K562 (cell line): Measurements from ENCODE around the gene RPL7A. TPM values are rescaled to one million over a fixed set of nuclear protein-coding genes. Genes with fewer than 3 reads are reported as not detected.

Source experiments
- BRD9 ChIP-seq: fragments of 450-650 bp; IDR thresholded peaks from 2 replicates; pipeline ENCODE4 v1.6.1; 2018; ENCODE audit warnings: low read depth; ENCODE audit not compliant: partially characterized antibody
- ETS2 ChIP-seq: IDR thresholded peaks from 2 replicates; pipeline ENCODE4 v1.6.1; 2016; ENCODE audit warnings: borderline replicate concordance, missing genetic modification characterization, mild to moderate bottlenecking, moderate library complexity, missing compliant biosample characterization; ENCODE audit not compliant: poor library complexity, severe bottlenecking
- HDAC3 ChIP-seq: fragments of 450-650 bp; IDR thresholded peaks from 2 replicates; pipeline ENCODE4 v1.6.1; 2018; ENCODE audit warnings: borderline replicate concordance, mild to moderate bottlenecking, moderate library complexity; ENCODE audit not compliant: partially characterized antibody
- SETDB1 ChIP-seq: IDR thresholded peaks from one replicate; pipeline ENCODE4 v1.6.1; 2012; ENCODE audit warnings: low read length, control low read depth, inconsistent platforms
- SRSF9 ChIP-seq: fragments of 200-400 bp; formaldehyde crosslinking; IDR thresholded peaks from 2 replicates; pipeline ENCODE4 v1.6.1; 2017; ENCODE audit warnings: low read depth, low read length, borderline replicate concordance
- ZFPM2 ChIP-seq: fragments of 250-450 bp; sonication (Bioruptor Pico); IDR thresholded peaks from 2 replicates; pipeline ENCODE4 v1.5.1; 2022; ENCODE audit warnings: mild to moderate bottlenecking
- ZNF24 ChIP-seq: fragments of 450-650 bp; IDR thresholded peaks from 2 replicates; pipeline ENCODE4 v1.6.1; 2016
- polyA plus RNA-seq, 8 experiments: library from polyadenylated mRNA; depleted of rRNA in 4 of 8; stranded (reverse) in 5 of 8; unstranded in 3 of 8; fragments of >200 nt; fragmentation: Nextera tagmentation in 2 of 8; fragmentation: Illumina TruSeq in 1 of 8; extraction: Ambion mirVana in 2 of 8; extraction: Trizol in 1 of 8; gene quantifications; 2 replicates each; pipeline versions ENCODE4 v1.2.1 to v1.2.3, GENCODE V29; 2011 to 2014; ENCODE audit warnings: inconsistent platforms in 1 of 8, missing spikeins in 1 of 8
- total RNA-seq, 7 experiments: library from RNA; depleted of rRNA in 6 of 7; stranded (reverse); fragments of >200 nt in 6 of 7; fragmentation: Illumina TruSeq in 2 of 7; extraction: Trizol in 2 of 7; gene quantifications; 2 replicates each; pipeline versions ENCODE4 v1.2.1 to v1.2.3, GENCODE V29; 2011 to 2021; ENCODE audit warnings: low replicate concordance in 1 of 7
- TF ChIP-seq, protein P1 (sequence below), 2 experiments: fragments of 450-650 bp in 1 of 2; IDR thresholded peaks; 2 replicates each; pipeline ENCODE4 v1.6.1; 2011 to 2017; ENCODE audit warnings: low read depth in 2 of 2, antibody characterized with exemption in 1 of 2, borderline replicate concordance in 1 of 2, low read length in 1 of 2, mild to moderate bottlenecking in 1 of 2, mixed read lengths in 1 of 2; ENCODE audit not compliant: control insufficient read depth in 1 of 2
- TF ChIP-seq, protein P2 (sequence below): IDR thresholded peaks from 2 replicates; pipeline ENCODE4 v1.6.1; 2011; ENCODE audit warnings: borderline replicate concordance, low read depth, mild to moderate bottlenecking, moderate library complexity, low read length; ENCODE audit not compliant: insufficient read depth, poor library complexity, severe bottlenecking
- TF ChIP-seq, protein P3 (sequence below): fragments of 450-650 bp; IDR thresholded peaks from 2 replicates; pipeline ENCODE4 v1.6.1; 2016; ENCODE audit warnings: antibody characterized with exemption
- TF ChIP-seq, protein P4 (sequence below): fragments of 250-450 bp; sonication (Bioruptor Pico); IDR thresholded peaks from 2 replicates; pipeline ENCODE4 v1.9.0; 2021; ENCODE audit warnings: mild to moderate bottlenecking, inconsistent platforms
- TF ChIP-seq, protein P5 (sequence below): sonication (generic); formaldehyde crosslinking; IDR thresholded peaks from 2 replicates; pipeline ENCODE4 v1.8.1; 2023; ENCODE audit warnings: mild to moderate bottlenecking, missing genetic modification reagents

RPL7A gene
- total and polyA plus RNA-seq, 9 of the 15 experiments (the other 6 are each of a cell fraction or from before 2014, with no cell fraction given): 1,935 to 3,760 (median 2,652) TPM

DNA sequence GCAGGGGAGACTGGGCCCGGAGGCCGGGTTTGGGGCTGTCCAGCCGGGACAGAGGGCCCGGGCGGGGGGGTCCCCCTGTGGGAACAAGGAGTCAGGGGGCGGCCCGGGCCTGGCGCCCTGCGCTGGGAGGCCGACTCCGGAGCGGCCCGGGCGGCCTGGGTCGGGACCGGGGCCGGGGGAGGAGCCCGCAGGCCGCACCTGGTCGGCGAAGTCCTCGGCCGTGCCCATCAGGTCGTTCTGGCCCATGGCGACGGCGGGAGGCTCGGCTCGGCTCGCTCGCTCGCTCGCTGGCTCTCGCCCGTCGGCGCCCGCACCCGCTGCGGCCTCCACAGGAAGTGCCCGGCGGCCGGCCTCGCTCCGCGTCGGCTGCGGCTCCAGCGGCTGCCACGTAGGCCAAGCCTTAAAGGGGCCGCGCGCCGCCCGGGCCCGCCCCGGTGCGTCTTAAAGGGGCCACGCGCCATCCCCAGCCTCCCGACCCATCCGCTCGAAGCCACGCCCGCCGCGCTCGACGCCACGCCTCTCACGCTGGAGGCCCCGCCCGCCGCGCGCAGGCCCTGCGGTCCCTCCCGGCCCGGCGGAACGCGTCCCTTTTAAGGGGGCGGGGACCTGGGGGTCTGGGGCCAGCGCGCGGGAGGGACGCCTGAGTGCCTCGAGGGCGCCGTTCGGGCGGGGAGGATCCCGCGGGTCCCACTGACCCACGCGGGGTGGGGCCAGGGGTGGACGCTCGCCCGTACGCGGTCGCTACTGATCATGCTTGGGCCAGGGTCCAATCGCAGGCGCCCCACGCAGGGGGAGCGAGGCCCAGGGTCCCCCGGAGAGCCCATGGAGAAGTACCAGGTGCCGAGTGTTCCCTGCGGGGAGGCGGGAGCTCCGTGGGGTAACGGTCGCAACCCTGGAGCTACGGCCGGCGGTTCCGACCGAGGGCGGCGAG lies 28.0 kb downstream of the RPL7A start, which contains the start of the genes STKLD1 and SURF4 (continued):
- TF ChIP-seq, protein P1, sequence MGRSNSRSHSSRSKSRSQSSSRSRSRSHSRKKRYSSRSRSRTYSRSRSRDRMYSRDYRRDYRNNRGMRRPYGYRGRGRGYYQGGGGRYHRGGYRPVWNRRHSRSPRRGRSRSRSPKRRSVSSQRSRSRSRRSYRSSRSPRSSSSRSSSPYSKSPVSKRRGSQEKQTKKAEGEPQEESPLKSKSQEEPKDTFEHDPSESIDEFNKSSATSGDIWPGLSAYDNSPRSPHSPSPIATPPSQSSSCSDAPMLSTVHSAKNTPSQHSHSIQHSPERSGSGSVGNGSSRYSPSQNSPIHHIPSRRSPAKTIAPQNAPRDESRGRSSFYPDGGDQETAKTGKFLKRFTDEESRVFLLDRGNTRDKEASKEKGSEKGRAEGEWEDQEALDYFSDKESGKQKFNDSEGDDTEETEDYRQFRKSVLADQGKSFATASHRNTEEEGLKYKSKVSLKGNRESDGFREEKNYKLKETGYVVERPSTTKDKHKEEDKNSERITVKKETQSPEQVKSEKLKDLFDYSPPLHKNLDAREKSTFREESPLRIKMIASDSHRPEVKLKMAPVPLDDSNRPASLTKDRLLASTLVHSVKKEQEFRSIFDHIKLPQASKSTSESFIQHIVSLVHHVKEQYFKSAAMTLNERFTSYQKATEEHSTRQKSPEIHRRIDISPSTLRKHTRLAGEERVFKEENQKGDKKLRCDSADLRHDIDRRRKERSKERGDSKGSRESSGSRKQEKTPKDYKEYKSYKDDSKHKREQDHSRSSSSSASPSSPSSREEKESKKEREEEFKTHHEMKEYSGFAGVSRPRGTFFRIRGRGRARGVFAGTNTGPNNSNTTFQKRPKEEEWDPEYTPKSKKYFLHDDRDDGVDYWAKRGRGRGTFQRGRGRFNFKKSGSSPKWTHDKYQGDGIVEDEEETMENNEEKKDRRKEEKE (IDR thresholded peaks at IDR 0.05; ENCODE audit: borderline replicate concordance in 1 of 2, control insufficient read depth in 1 of 2, low read depth in 2 of 2, low read length in 1 of 2): 0 out of 4 replicates have a peak, but pooled peaks of 1 of the 2 experiments have one; percentile 69
- TF ChIP-seq BRD9: no peak
- TF ChIP-seq ETS2 (tag): no peak
- TF ChIP-seq, protein P2, sequence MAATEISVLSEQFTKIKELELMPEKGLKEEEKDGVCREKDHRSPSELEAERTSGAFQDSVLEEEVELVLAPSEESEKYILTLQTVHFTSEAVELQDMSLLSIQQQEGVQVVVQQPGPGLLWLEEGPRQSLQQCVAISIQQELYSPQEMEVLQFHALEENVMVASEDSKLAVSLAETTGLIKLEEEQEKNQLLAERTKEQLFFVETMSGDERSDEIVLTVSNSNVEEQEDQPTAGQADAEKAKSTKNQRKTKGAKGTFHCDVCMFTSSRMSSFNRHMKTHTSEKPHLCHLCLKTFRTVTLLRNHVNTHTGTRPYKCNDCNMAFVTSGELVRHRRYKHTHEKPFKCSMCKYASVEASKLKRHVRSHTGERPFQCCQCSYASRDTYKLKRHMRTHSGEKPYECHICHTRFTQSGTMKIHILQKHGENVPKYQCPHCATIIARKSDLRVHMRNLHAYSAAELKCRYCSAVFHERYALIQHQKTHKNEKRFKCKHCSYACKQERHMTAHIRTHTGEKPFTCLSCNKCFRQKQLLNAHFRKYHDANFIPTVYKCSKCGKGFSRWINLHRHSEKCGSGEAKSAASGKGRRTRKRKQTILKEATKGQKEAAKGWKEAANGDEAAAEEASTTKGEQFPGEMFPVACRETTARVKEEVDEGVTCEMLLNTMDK: peak; percentile 35
- TF ChIP-seq, protein P3, sequence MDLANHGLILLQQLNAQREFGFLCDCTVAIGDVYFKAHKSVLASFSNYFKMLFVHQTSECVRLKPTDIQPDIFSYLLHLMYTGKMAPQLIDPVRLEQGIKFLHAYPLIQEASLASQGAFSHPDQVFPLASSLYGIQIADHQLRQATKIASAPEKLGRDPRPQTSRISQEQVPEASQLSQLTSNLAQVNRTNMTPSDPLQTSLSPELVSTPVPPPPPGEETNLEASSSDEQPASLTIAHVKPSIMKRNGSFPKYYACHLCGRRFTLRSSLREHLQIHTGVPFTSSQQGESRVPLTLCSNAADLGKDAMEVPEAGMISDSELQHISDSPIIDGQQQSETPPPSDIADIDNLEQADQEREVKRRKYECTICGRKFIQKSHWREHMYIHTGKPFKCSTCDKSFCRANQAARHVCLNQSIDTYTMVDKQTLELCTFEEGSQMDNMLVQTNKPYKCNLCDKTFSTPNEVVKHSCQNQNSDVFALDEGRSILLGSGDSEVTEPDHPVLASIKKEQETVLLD: peak; percentile 68; the same call in 1 of the 2 replicates
- no peak for TF ChIP-seq HDAC3
- no peak for TF ChIP-seq ZFPM2 (CRISPR knock-in tag)
- no peak for TF ChIP-seq SRSF9
- TF ChIP-seq ZNF24: peak; percentile 37; the same call in 1 of the 2 replicates
- no peak for TF ChIP-seq SETDB1
- TF ChIP-seq, protein P4, sequence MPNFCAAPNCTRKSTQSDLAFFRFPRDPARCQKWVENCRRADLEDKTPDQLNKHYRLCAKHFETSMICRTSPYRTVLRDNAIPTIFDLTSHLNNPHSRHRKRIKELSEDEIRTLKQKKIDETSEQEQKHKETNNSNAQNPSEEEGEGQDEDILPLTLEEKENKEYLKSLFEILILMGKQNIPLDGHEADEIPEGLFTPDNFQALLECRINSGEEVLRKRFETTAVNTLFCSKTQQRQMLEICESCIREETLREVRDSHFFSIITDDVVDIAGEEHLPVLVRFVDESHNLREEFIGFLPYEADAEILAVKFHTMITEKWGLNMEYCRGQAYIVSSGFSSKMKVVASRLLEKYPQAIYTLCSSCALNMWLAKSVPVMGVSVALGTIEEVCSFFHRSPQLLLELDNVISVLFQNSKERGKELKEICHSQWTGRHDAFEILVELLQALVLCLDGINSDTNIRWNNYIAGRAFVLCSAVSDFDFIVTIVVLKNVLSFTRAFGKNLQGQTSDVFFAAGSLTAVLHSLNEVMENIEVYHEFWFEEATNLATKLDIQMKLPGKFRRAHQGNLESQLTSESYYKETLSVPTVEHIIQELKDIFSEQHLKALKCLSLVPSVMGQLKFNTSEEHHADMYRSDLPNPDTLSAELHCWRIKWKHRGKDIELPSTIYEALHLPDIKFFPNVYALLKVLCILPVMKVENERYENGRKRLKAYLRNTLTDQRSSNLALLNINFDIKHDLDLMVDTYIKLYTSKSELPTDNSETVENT: peak; percentile 93
- TF ChIP-seq, protein P5, sequence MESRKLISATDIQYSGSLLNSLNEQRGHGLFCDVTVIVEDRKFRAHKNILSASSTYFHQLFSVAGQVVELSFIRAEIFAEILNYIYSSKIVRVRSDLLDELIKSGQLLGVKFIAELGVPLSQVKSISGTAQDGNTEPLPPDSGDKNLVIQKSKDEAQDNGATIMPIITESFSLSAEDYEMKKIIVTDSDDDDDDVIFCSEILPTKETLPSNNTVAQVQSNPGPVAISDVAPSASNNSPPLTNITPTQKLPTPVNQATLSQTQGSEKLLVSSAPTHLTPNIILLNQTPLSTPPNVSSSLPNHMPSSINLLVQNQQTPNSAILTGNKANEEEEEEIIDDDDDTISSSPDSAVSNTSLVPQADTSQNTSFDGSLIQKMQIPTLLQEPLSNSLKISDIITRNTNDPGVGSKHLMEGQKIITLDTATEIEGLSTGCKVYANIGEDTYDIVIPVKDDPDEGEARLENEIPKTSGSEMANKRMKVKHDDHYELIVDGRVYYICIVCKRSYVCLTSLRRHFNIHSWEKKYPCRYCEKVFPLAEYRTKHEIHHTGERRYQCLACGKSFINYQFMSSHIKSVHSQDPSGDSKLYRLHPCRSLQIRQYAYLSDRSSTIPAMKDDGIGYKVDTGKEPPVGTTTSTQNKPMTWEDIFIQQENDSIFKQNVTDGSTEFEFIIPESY (CRISPR knock-in tag): peak; percentile 94
